GM21786 (cell line): ENCODE data around the gene CLK2.
A peak's percentile ranks its signal among the peaks of the same experiment; 100 is the strongest.

ENCODE experiments used
- ATAC-seq: cut with Tn5 transposase; IDR thresholded peaks from one replicate; pipeline ENCODE4 v1.9.1; 2021; ENCODE audit not compliant: unreplicated experiment

Gene CLK2

DNA sequence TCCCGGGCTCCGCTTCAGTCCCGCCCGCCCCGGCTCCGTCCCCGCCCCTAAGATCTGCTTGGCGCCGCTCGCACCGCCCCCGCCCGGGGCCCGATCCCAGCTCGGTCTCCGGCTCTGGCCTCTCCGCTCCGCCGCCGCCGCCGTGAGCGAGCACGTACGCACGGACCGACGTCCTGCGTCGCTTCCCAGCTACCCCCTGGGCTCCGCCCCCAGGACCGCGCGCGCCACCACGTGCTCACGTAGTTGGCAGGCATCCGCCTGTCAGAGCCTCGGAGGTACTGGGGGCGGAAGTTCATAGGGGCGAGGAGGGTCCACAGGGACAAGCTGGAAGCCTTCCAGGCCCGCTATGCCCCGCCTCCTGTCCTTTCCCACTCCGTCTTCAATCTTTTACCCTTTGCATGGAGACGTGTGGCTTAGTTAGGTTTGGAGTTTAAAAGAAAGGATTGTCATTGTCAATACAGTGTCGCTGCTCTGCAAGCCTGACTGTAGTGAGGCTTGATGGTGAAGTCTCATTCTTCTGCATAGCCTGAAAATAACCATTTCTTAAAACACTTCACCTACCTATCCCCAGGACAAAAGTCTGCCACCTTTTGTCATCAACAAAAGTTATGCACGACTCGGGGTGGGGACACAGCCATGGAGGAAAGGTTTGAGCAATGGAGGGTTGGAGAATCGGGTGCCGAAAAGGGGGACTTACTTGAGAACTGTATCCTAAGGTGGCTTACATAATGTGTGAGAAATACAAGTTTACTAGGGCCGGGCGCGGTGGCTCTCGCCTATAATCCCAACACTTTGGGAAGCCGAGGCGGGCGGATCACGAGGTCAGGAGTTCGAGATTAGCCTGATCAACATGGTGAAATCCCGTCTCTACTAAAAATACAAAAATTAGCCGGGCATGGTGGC is at the start of gene CLK2:
Gene CLK2 (minus strand): TSS at position 162 of the 903 bp plus-strand sequence. CDS start 2,527 bp downstream, outside the sequence.
- peak; percentile 71 for ATAC-seq

DNA sequence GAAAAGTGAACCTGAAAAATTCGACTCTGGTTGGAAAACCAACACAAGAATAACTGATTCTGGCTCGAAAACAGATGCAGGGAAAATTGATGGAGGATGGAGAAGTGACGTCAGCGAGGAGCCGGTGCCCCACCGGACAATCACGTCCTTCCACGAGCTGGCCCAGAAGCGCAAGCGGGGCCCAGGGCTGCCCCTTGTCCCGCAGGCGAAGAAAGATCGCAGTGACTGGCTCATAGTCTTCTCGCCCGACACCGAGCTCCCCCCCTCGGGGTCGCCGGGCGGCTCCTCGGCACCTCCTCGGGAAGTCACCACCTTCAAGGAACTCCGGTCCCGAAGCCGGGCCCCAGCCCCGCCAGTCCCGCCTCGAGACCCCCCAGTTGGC is 49.3 kb upstream of the CLK2 start:
- no peak for ATAC-seq

DNA sequence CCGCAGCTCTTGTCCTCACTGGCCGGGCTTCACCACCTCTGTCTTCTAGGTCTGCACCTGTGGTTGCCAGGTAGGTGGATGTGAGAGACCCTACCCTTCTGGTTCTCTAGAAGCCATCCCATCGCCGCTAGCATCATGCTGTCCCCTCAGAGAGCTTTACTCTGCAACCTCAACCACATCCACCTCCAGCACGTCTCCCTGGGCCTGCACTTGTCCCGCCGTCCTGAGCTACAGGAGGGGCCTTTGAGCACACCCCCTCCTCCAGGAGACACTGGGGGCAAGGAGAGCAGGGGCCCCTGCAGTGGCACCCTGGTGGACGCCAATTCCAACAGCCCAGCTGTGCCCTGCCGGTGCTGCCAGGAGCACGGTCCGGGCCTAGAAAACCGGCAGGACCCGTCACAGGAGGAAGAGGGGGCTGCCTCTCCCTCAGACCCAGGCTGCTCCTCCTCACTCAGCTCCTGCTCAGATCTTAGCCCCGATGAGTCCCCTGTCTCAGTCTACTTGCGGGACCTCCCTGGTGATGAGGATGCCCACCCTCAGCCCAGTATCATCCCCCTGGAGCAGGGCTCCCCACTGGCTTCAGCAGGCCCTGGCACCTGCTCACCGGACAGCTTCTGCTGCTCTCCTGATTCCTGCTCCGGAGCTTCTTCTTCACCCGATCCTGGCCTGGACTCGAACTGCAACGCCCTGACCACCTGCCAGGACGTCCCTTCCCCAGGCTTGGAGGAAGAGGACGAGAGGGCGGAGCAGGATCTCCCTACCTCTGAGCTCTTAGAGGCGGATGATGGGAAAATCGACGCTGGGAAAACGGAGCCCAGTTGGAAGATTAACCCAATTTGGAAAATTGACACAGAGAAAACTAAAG is 48.6 kb upstream of the CLK2 start:
- ATAC-seq, result no peak

DNA sequence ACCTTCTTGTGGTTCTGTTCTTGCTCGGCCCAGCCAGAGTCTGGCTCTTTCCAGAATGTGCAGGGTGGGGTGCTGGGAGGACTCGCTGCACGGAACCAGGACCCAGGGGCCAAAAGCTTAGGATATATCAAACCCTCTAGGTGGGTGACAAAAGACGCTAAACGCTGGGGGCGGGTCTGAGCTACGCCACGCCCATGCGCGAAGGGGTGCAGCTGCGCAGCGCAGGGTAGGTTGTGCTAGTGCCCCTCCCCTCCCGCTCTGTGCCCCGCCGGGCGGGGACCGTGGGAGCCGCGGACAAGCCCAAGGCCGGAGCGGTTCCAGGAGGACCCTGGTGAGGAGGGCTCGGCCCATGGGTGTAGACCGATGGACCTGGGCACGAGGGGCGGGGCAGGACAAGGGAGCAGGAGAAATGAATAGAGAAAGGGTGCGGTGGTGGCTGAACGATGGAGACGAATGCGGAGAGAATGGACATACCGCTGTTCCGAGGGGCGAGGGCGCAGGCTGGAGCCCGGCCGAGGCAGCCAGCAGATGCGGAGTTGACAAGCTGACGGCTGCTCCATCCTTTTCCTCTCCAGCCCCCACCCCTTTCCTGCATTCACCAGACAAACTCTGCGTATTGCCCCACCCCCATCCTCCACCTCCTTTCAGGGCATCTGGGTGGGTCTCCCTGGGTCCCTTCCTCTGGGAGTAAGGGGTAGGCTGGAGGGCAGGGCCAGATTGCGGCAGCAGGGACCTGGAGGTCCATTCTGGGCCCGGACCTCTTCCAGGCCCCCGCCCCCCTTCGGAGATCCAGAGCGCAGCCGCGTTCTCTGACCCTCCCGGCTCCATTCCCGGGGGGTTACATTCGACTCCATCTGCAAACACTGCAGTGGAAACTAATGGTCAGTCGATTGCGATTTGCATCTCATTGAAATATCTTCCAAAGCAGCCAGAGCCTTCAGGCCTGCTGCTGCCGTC is 47.6 kb upstream of the CLK2 start, which contains the start of gene RUSC1:
Gene RUSC1 (plus strand): TSS at position 234 of the 957 bp plus-strand sequence. CDS start 880 bp downstream, outside the sequence.
- ATAC-seq, result no peak

DNA sequence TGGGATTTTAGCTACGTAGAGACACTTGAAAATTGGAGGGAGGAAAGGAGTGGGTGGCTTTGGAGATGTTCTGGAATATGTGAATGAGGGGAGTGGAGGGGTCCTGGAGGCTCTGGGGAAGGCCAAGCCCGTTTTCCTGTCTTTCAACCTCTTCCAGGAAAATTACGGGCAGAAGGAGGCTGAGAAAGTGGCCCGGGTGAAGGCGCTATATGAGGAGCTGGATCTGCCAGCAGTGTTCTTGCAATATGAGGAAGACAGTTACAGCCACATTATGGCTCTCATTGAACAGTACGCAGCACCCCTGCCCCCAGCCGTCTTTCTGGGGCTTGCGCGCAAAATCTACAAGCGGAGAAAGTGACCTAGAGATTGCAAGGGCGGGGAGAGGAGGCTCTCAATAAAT is 46.9 kb upstream of the CLK2 start:
- no peak for ATAC-seq

DNA sequence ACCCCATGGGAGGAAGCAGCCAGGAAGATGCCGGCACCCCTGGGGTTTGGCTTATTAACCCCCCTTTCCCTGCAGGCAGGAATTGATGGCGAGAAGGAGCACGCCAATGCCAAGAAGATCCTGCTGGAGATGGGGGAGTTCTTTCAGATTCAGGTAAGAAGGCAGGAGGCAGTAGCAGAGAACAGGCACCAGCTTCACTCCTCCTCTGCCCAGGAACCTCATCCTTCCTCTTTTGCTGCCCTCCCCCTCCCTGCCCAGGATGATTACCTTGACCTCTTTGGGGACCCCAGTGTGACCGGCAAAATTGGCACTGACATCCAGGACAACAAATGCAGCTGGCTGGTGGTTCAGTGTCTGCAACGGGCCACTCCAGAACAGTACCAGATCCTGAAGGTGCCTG is 46.2 kb upstream of the CLK2 start:
- ATAC-seq, result no peak

DNA sequence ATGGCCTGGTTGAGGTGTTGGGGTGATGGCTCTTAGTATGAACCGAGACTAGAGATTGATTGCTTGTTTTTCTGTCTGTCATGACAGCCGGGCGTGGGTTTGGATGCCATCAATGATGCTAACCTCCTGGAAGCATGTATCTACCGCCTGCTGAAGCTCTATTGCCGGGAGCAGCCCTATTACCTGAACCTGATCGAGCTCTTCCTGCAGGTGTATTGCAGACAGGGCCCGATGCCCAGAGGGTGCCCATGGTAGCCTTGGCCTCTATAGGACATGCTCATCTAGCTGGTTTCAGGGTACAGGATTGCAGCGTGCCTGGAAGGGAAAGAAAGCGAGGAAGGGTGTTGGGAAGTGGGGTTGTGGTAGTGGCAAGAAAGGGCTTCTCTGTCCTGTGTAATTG is 44.8 kb upstream of the CLK2 start:
- ATAC-seq, result no peak

DNA sequence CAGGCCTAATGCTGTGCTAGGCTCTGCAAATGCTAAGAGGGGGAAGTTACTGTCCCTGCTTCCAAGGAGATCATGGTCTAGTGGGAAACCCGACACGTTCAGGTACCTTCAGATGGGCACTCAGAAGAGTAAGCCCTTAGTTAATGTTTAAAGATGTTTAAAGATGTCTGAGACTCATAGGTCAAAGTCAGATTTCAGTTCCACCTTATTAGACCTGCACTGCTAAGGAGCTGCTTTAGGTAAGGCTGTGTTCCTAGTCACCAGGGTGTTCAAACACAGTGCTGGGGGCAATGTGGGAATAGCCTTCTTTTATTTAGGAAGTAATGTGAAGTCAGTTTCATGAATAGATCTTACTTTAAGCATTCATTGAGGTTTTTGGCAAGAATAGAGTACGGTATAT is 43.6 kb upstream of the CLK2 start:
- no peak for ATAC-seq

DNA sequence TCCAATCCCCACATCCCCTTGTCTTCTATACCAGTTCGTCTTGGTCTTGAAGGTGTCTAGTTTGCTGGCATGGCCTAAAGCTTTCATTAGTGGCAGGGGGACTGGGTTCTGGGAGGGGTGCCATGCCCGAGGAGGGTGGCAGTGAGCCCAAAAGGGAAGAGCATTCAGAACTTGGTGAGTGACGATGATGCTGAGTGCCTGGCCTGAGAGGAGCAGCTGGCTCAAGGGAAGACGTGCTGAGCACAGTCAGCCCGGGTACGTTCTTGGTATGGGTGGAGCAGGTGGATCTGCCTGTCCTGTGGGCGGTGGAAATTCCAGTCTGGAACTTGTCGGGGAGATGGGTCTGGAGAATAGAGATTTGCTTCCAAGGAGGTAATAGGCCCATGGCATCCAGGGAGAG is 40.0 kb upstream of the CLK2 start:
- no peak for ATAC-seq

DNA sequence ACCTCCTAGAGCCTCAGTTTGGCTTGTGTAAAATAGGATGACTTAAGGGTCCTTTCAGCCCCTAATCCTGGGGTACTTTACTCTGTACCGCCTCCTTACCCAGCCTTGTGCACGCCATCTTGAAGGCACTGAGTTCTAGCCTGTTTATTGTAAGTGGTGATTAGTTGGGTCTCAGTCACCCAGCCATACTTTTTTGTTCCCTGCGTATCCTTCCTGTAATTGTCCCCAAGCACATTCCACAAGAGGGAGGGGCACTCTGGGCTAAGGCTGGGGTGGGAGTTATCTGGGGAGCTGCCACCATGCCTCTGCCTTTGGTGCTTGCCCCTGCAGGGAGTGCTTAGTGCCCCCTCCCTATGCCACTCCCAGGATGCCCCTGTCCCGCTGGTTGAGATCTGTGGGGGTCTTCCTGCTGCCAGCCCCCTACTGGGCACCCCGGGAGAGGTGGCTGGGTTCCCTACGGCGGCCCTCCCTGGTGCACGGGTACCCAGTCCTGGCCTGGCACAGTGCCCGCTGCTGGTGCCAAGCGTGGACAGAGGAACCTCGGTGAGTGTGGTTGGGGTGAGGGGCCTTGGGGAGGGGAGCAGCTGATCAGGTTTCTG is 36.2 kb upstream of the CLK2 start:
- no peak for ATAC-seq

DNA sequence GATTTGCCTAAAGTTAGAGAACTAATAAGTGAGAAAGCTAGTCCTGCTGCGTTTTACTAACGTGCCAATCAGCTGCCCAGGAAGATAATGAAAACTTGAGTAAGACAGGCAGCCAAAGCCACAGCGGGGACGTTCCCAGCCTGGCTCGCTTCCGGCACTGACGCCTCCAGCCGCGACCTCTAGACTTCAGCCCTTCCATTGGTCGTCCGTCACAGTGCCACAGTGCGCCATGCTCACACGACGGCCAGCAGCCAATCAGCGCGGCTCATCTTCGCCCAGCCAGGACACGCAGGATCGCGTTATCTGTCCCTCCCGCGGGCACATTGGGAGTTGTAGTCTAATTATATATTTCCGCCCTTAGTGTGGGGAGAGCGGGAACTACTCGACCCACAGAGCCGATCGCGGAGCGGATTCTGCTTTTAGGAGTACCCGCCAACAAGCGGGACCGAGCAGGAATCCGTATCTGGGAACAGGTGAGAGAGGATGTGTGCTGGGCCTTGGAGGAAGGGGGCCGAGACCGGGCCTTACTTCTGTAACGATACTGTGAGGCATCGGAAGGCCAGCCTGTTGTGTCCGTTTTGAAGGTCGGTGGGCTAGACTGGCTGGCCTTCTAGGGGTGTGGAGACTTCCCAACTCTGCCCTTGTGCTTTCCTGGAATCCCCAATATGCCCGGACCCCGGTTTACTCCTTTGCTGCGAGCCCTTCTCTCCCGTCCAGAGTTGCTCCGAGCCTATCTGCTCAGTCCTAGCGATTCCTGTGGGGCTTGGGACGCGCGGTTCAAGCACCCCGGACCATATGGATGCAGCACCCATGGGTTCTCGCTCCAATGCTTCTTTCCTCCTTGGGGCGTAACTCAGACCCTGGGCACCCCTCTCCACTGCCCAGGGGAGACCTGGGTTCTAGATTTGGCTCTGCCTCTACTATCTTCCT is 35.5 kb upstream of the CLK2 start, which contains the start of gene FDPS:
Gene FDPS (plus strand): TSS at position 374 of the 930 bp plus-strand sequence. CDS start 924 bp downstream, outside the sequence.
- peak; percentile 96 for ATAC-seq

DNA sequence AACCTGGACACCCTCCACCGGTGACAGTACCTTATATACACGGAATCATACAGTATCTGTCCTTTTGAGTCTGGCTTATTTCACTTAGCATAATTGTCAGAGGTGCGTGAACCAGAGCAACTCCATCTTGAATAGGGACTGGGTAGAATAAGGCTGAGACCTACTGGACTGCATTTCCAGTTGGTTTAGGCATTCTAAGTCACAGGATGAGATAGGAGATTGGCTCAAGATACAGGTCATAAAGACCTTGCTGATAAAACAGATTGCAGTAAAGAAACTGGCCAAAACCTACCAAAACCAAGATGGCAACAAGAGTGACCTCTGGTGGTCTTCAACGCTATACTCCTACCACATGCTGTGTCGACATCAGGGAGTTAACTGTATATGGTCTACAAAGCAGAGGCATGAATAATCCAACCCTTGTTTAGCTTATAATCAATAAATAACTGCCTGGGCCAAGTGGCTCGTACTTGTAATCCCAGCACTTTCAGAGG is 34.0 kb upstream of the CLK2 start:
- ATAC-seq, result no peak

DNA sequence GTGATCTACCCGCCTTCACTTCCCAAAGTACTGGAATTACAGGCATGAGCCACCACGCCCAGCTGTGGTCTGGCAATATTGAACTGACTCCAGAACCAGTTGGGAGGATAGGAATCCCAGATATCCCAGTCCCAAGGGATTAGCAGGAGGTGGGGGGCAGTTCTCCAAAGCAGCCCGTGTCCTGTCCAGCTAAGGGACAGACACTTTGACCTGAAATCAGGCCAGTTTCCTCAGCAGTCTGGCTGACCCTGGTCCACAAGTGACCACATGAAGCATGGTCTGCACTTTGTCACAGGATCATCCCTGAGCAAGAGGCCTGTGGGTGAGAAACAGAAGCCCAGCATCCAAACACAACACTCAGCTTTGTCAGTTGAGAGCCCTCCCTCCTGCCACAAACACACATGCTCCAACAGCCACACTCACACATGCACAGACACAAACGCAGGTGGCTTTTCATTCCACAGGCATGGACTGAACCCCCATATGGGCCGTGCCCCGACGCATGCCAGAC is 32.6 kb upstream of the CLK2 start:
- no peak for ATAC-seq

DNA sequence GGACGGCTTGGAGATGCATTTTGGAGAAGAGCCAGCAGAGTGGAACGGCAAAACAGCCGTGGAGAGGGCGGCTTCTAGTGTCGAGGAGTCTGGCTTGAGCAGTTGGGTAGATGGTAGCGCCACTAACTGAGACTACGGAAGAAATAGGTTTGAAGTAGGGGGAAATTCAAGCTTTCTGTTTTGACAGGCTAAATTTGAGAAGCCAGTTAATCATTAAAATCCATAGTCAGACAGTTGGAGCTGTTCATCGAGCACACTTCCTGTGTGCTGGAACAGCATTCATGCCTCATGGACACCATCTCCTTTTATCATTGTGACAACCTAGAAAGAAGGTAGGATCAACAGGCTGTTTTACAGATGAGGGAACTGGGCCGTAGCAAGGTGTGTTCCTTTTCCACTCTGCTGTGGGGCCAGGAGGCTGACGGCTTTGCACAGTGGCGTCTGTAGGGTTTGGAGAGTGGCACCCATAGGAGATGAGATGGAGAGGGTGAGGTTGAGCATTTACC is 31.3 kb upstream of the CLK2 start:
- ATAC-seq, result no peak

DNA sequence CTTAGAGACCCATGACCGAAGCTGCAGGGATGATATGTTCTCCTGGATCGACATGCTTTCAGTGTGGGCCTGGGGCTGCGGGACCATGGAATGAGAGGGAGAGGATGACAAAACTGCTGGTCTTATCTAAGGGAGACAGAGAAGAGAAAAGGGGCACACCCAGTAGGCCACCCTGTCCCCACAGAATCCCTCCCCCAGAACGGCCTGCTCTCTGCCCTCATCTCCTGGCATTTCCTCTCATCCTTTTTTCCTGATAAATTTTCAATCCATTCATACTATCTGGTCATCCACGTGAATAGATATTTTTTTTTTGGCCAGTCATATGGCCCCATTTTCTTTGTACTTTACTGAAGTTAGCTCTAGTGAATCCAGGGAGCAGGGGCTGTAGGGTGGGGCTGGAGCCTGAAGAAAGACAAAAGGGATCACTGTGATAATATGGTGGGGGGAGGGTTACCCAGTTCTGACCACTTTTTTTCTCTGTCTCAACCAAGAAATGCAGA is 28.1 kb upstream of the CLK2 start, which contains the start of gene PKLR:
Gene PKLR (minus strand): TSS at position 97 of the 500 bp plus-strand sequence. CDS start 43 bp downstream, at position 54.
- ATAC-seq, result no peak

DNA sequence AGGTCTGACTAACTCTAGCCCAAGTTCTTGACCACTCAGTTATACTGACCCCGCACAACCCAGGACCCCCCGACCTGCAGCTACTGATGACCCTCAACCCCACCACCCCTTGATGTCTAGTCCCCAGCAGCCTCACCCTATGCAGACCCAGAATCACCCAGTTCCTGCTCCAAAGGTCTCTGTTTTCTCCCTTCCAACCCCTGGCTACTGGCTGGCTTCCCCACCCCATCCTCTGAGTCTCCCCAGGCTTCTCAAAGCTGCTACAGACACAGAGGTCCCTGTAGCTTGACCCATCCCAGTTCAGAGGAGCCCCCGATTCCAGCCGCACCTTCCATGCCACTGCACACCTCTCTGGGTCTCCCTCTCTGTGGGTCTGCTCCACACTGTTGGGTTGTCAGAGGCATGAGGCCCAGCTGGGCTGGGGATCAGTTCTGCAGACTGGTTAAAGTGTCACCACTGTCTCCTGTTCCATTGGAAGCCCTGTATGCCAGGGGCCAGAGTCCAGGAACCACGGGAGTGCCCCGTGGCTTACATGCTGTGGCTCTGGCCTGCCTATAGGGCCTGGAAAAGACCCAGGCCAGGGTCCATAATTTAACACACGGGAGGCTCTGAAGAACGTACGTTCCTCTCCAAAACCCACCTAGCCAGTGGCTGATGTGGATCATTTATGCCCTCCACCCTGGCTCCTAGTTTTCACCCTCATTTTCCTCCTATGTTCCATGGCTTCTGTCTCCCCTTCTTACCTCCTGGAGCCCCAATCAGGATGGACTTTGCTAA is 27.4 kb upstream of the CLK2 start:
- no peak for ATAC-seq

DNA sequence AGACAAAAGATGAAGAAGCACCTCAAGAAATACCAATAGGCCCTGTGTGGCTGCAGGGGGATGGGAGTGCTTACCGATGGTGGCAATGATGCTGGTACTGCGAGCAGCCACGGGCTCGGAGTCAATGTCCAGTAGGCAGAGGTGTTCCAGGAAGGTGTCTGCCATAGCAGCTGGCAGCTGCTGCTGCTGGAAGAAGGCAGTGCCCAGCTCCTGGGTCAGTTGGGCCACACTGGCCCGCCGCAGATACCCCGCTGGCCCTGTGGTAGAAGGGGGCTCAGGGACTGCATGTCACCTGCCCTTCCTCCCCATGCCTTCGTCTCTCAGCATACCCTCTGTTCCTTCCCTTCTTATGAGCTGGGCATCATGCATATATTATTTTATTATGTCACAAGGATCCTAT is 26.7 kb upstream of the CLK2 start:
- no peak for ATAC-seq
